Mucosa of descending colon (tissue), 3 donors: ENCODE data around the gene WDR47. TPM values are rescaled to one million over a fixed set of nuclear protein-coding genes. Genes with fewer than 3 reads are reported as not detected.

Source experiments
- ATAC-seq: fragments of 200-7000 bp; cut with Tn5 transposase; one replicate; pipeline ENCODE4 v1.9.1; 2020; ENCODE audit warnings: mild to moderate bottlenecking, moderate library complexity
- DNase-seq, 3 donors: peaks; one replicate each; pipeline ENCODE4 v3.0.0-alpha.2; 2020
- H3K36me3 ChIP-seq: fragments of 200-600 bp; one replicate; pipeline ENCODE4 v1.8.0; 2021; ENCODE audit warnings: low read depth, mild to moderate bottlenecking
- H3K4me1 ChIP-seq: fragments of 200-600 bp; one replicate; pipeline ENCODE4 v1.8.0; 2021; ENCODE audit warnings: low read depth, mild to moderate bottlenecking
- H3K4me3 ChIP-seq: fragments of 200-600 bp; one replicate; pipeline ENCODE4 v1.8.0; 2021; ENCODE audit warnings: mild to moderate bottlenecking
- H3K9me3 ChIP-seq: fragments of 200-600 bp; one replicate; pipeline ENCODE4 v1.8.0; 2021; ENCODE audit warnings: mild to moderate bottlenecking
- intact Hi-C, 2 donors: fragments of 100-400 bp; cut with DNase I in 1 of 2; cut with micrococcal nuclease in 1 of 2; formaldehyde crosslinking; loops; one replicate each; pipeline versions ENCODE4 v1.11.0 to v1.11.1; 2022; cut with DNase I, micrococcal nuclease
- total RNA-seq, 3 donors: library from RNA; stranded (reverse); fragmentation: NEBNext Ultra II Directional in 2 of 3; extraction: Animal tissue kit (Norgen Biotek cat#: 25700) in 2 of 3; gene quantifications; one replicate each; pipeline versions ENCODE4 v1.2.1 to v1.2.4, GENCODE V29; 2021 to 2023
- TF ChIP-seq, protein P1 (sequence below): fragments of 200-600 bp; IDR thresholded peaks from one replicate; pipeline ENCODE4 v1.8.0; 2022; ENCODE audit warnings: antibody characterized with exemption, mild to moderate bottlenecking
- donor health status: DM: no; HTN: no; CAD: no; lungs with moderate emphysema.
- donor health status: DM: no; HTN: no; CAD: no.
- donor health status: DM: no; HTN: yes; CAD: no.

The WDR47 gene
- total RNA-seq, 3 donors from 2014 or later = 6.5 to 25.4 (median 7.5) TPM

DNA sequence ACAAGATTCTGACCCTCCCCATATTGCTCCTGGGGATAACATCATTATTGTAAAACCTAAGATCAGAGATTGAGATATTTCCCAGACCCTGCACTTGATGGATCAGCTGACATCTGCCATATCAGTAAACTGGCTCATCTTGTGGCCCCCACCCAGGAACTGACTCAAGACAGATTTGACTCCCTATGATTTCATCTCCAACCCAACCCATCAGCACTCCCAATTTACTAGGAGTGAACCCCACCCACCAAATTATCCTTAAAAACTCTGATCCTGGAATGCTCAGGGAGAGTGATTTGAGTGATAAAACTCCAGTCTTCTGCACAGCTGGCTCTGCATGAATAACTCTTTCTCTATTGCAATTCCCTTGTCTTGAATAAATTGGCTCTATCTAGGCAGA lies 72.6 kb downstream of the WDR47 start:
- ATAC-seq = no peak
- no peaks in the 10 kb centered on the region for H3K4me1 ChIP-seq
- TF ChIP-seq, protein P1, sequence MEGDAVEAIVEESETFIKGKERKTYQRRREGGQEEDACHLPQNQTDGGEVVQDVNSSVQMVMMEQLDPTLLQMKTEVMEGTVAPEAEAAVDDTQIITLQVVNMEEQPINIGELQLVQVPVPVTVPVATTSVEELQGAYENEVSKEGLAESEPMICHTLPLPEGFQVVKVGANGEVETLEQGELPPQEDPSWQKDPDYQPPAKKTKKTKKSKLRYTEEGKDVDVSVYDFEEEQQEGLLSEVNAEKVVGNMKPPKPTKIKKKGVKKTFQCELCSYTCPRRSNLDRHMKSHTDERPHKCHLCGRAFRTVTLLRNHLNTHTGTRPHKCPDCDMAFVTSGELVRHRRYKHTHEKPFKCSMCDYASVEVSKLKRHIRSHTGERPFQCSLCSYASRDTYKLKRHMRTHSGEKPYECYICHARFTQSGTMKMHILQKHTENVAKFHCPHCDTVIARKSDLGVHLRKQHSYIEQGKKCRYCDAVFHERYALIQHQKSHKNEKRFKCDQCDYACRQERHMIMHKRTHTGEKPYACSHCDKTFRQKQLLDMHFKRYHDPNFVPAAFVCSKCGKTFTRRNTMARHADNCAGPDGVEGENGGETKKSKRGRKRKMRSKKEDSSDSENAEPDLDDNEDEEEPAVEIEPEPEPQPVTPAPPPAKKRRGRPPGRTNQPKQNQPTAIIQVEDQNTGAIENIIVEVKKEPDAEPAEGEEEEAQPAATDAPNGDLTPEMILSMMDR = no peak
- no peaks in the 10 kb centered on the region for H3K9me3 ChIP-seq
- DNase-seq = no peak
- H3K36me3 ChIP-seq = no peaks in the 10 kb centered on the region
- no peak overlapping the region for H3K4me3 ChIP-seq
- intact Hi-C loops = no loop called here

DNA sequence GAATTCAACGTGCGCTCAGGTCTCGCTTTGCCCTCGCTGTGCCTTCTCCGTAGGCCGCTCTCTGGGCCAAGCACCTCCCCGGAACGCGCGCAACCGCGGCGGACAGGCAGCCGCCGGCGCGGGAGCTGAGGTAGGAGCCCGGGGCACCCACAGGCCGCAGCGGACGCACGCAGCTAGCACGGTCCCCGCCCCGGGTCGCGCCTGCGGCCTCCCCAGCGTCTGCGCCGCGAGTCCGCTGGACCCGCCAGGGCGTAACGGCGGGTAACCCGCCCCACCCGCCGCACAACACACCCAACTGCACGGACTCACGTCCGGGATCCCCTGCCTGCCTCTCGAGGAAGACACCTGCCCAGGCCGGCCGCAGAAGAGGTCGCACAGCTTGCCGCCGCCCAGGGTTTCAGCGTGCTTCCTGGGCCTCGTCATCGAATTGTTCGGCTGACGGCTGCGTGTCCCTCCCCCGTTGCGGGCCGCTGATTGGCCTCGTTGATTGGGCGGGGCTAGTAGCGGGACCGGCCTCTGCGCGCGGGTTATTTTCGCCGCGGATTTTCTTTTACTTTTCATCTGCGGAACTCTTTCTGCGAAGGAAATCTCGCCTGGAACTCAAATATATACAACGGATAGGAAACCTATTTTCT lies 78.7 kb downstream of the WDR47 start, which contains the start of gene CLCC1:
Gene CLCC1, minus strand, starts transcription at position 433 of the 635 bp plus-strand sequence. CDS start 13,047 bp downstream, outside the sequence.
- H3K4me1 ChIP-seq = peaks cover 13% of the 10 kb centered on the region

DNA sequence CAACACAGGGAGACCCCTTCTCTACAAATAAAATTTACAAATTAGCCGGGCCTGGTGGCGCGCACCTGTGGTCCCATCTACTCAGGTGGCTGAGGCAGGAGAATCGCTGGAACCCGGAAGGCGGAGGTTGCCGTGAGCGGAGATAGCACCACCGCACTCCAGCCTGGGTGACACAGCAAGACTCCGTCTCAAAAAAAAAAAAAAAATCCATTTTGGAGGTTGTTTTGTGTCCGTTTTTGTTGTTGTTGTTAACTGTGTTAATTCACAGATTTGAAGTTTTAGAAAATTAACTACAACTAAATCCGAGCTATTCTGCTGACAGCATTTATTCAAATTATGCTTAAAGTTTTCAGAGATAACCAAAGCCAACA lies 79.2 kb downstream of the WDR47 start:
- ATAC-seq (peak; percentile 52), DNase-seq (peak; percentile 71 to 76 (median 74))
- TF ChIP-seq, protein P1 = no peak
- intact Hi-C loops = no loop called here
- H3K36me3 ChIP-seq = no peaks in the 10 kb centered on the region
- peak overlapping the region; percentile 65 for H3K4me3 ChIP-seq
- H3K4me1 ChIP-seq = peaks cover 13% of the 10 kb centered on the region
- no peaks in the 10 kb centered on the region for H3K9me3 ChIP-seq

More for the DNA sequence above, 78.7 kb downstream of the WDR47 start, which contains the start of gene CLCC1:
- Histone ChIP-seq H3K4me3 (peak within 1 kb of the TSS; percentile 65), H3K9me3 (no peaks in the 10 kb centered on the region), H3K36me3 (no peaks in the 10 kb centered on the region)
- TF ChIP-seq, protein P1 = no peak
- ATAC-seq (peak; percentile 96), DNase-seq (peak; percentile 95 to 97 (median 96))
- intact Hi-C loops = no loop called here

DNA sequence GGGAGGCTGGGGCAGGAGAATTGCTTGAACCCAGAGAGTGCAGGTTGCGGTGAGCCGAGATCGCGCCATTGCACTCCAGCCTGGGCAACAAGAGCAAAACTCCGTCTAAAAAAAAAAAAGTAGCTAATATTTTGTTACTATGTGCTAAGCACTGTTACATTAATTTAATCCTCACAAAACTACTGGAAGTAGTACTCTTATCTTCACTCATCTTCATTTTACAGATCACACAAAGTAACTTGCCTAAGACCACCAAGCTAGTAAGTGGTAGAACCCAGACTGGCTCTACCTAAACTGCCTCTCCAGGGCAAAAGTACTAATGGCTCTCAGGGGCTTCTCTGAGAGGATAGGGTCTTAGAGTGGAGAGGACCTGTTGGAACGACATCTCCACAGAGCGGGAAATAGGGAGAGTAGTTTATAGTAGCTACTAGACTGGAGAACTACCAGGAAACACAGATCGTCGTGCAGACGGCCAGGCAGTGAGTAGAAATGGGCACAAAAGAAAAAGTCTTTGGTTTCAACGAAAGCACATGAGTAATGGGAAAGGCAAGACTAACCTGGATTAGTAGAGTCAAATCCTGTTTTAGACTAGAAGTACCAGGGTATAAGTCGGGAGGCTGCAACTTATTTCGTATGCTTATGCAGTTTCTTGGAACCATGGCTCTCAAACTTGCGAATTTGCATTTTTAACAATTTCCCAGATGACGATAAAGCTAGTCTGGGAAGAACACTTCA lies 80.0 kb downstream of the WDR47 start:
- no peak for ATAC-seq
- TF ChIP-seq, protein P1 = no peak
- Histone ChIP-seq H3K4me3 (no peak overlapping the region), H3K36me3 (no peaks in the 10 kb centered on the region), H3K9me3 (no peaks in the 10 kb centered on the region), H3K4me1 (peaks cover 13% of the 10 kb centered on the region)
- DNase-seq = peak in 2 of 3 donors; percentile 20 to 34
- intact Hi-C loops = no loop called here

GRCh38 chr1:108961198-108961597 lies 80.7 kb downstream of the WDR47 start:
- H3K9me3 ChIP-seq = no peaks in the 10 kb centered on the region
- TF ChIP-seq, protein P1 = no peak
- H3K4me3 ChIP-seq = no peak overlapping the region
- H3K4me1 ChIP-seq = peaks cover 13% of the 10 kb centered on the region
- intact Hi-C loops = no loop called here
- H3K36me3 ChIP-seq = no peaks in the 10 kb centered on the region
- DNase-seq = no peak
- no peak for ATAC-seq
